Measurements from ENCODE around the gene KCNJ11.

Gene KCNJ11

DNA sequence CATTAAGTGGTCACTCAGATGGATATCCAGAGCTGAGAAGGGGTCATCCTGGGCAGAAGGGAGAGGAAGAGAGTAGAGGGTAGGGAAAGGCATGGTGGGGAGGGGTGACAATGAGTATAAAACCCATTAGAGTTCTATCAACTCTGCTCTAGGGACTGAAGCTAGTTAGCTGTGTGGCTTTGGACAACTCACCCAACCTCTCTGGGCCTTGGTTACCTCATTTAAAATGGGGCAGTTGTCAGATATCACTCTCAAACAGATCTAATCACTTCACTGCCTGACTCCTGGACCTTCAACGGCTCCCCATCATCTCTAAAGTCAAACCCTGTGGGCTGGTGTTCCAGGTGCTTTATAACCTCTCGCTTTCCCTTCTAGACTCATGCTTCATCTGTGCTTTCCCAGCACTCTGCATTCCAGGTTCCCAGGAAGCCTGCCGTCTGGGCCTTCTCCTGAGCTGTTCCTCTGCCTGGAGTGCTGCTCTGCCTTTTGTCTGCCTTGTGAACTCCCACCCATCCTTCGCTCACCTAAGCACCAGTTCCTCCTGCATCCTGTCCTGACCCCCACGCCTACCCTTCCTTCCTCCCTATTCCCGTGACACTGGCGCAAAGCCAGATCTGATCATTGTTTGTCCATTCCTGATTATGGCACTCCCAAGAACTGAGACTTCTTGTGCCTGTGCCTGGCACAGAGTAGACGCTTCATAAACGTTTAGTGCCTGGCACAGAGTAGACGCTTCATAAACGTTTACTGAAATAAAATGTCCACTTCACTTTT is 22.3 kb upstream of the KCNJ11 start:
- TF ChIP-seq, protein P1, sequence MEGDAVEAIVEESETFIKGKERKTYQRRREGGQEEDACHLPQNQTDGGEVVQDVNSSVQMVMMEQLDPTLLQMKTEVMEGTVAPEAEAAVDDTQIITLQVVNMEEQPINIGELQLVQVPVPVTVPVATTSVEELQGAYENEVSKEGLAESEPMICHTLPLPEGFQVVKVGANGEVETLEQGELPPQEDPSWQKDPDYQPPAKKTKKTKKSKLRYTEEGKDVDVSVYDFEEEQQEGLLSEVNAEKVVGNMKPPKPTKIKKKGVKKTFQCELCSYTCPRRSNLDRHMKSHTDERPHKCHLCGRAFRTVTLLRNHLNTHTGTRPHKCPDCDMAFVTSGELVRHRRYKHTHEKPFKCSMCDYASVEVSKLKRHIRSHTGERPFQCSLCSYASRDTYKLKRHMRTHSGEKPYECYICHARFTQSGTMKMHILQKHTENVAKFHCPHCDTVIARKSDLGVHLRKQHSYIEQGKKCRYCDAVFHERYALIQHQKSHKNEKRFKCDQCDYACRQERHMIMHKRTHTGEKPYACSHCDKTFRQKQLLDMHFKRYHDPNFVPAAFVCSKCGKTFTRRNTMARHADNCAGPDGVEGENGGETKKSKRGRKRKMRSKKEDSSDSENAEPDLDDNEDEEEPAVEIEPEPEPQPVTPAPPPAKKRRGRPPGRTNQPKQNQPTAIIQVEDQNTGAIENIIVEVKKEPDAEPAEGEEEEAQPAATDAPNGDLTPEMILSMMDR (IDR thresholded peaks at IDR 0.05; ENCODE audit: extremely low read depth, insufficient read depth, missing control alignments), result no peak
- in situ Hi-C loops (cut with MboI; ENCODE audit: low pct_unique_long_range_greater_than_20kb, low sequenced_read_pairs, unreplicated experiment), result no loop called here
- DNase-seq (ENCODE audit: low spot score), result no peak

DNA sequence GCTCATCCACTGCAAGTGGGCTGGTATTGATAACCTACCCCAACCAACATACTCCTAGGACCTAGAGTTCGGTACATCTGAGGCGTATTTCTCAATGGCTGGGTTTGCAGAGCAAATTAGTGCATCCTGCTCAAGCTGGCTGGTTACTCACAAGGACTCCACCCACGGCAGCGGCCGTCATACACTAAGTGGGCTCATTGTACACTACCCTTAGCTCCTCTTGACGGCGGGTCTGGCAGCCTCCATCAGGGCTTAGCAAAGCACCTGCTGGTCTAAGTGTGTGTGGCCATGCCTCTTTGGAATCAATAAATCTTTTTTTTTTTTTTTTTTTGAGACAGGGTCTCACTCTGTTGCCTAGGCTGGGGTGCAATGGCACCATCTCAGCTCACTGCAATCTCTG is 20.2 kb upstream of the KCNJ11 start:
- in situ Hi-C loops (cut with MboI; ENCODE audit: low pct_unique_long_range_greater_than_20kb, low sequenced_read_pairs, unreplicated experiment), result no loop called here
- TF ChIP-seq, protein P1 (IDR thresholded peaks at IDR 0.05; ENCODE audit: extremely low read depth, insufficient read depth, missing control alignments), result no peak
- no peak for DNase-seq (ENCODE audit: low spot score)

DNA sequence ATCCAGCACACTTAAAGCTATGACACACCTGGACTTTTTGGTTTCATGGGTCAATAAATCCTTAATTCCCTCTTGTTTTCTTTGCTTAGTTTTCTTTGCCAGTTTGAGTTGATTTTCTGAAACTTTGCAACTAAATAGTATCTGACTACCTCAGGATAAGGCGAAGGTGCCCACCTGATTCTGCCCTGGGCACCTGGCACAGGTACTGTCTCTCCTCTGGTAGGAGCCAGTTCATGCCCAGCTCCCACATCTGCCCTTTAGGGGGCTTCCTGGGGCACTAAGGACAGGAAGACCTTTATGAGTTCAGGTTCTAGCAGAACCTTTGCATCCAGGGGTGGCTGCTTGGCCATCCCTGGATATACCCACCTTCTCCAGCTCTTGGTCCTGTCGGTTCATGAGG is 19.6 kb upstream of the KCNJ11 start:
- TF ChIP-seq, protein P1 (IDR thresholded peaks at IDR 0.05; ENCODE audit: extremely low read depth, insufficient read depth, missing control alignments), result no peak
- DNase-seq (ENCODE audit: low spot score), result no peak
- in situ Hi-C loops (cut with MboI; ENCODE audit: low pct_unique_long_range_greater_than_20kb, low sequenced_read_pairs, unreplicated experiment), result no loop called here

DNA sequence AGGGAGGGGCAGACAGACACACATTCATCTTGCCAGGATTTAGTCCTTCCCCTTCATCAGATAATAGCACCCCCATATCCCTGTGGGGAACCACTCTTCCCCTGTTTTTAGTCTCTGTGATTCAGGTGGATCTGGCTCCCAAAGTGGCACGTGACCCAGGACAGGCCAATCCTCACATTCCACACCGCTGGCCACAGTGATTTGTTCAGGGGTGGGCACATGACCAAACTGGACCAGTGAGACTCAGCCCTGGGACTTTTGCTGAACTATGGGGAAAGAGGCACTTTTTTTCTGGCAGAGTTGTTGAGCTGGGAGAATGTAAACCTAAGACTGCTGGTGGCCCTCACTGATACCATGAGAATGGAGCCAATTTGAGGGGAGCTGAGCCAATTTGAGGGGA is 19.1 kb upstream of the KCNJ11 start:
- in situ Hi-C loops (cut with MboI; ENCODE audit: low pct_unique_long_range_greater_than_20kb, low sequenced_read_pairs, unreplicated experiment), result no loop called here
- TF ChIP-seq, protein P1 (IDR thresholded peaks at IDR 0.05; ENCODE audit: extremely low read depth, insufficient read depth, missing control alignments), result no peak
- no peak for DNase-seq (ENCODE audit: low spot score)

DNA sequence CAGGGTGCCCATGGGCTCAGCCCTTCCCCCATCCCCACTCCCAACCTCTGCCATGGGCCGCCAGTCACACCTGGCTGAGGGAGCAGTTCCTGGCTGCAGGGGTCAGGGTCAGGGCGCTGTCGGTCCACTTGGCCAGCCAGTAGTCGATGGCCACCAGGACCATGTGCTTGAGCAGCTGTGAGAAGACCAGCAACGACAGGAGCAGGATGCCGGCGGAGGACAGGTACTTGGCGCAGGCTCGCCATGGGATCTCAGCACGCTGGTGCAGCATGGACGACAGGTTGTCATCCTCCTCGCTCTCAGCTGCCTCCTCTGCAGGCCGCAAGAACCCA is 18.3 kb upstream of the KCNJ11 start:
- in situ Hi-C loops (cut with MboI; ENCODE audit: low pct_unique_long_range_greater_than_20kb, low sequenced_read_pairs, unreplicated experiment), result no loop called here
- DNase-seq (ENCODE audit: low spot score), result no peak
- TF ChIP-seq, protein P1 (IDR thresholded peaks at IDR 0.05; ENCODE audit: extremely low read depth, insufficient read depth, missing control alignments), result no peak

DNA sequence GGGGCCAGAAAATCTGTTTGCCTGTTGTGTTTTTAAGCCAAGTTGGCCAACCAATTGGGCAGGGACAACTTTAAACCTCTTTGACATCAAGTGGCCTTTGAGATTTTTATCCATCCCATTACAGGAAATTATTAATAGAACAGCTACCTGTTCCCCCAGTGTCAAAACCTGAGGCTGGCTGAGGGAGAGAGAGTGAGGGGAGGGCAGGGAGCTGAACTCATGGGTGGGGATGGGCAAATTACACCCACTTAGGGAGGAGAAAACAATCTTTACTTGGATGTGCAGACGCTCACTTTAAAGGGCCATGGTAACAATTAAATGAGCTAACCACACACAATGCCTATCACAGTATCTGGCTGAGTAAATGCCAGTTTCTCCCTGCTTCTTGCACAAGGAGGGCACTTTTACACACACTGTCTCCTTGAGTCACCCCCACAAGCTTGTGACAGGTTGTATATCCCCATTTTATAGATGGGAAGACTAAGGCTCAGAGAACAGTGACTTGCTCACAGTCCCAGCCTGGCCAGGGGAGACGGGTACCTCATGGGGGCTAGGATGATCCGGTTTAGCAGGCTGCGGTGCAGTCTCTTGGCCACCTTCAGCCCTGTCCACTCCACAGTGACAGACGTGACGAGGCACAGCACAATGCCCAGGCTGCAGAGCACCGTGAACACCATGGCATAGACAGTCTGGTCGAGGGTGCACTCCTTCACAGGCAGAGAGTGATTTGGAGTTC is 17.8 kb upstream of the KCNJ11 start:
- TF ChIP-seq, protein P1 (IDR thresholded peaks at IDR 0.05; ENCODE audit: extremely low read depth, insufficient read depth, missing control alignments), result no peak
- no peak for DNase-seq (ENCODE audit: low spot score)
- in situ Hi-C loops (cut with MboI; ENCODE audit: low pct_unique_long_range_greater_than_20kb, low sequenced_read_pairs, unreplicated experiment), result no loop called here
